HFF-Myc (cell line): ENCODE results near the gene TSPAN31.
A peak's percentile ranks its signal among the peaks of the same experiment; 100 is the strongest.

ENCODE experiments used
- DNase-seq: peaks from one replicate; pipeline ENCODE4 v3.0.0-alpha.2; 2011; ENCODE audit warnings: low read depth; ENCODE audit errors: extremely low read depth
- H3K4me3 ChIP-seq: replicated peaks from 2 replicates; pipeline ENCODE4 v1.5.1; 2011; ENCODE audit warnings: low read depth, mild to moderate bottlenecking, control low read depth, low read length
- CTCF ChIP-seq: IDR thresholded peaks from 2 replicates; pipeline ENCODE4 v1.5.1; 2012; ENCODE audit warnings: mild to moderate bottlenecking, low read depth, low read length, control low read depth; ENCODE audit errors: missing control alignments

TSPAN31 gene

GRCh38 chr12:57734591-57734990 lies 10.2 kb upstream of the TSPAN31 start:
- H3K4me3 ChIP-seq = no peak overlapping the region
- no peak for DNase-seq
- no peak for TF ChIP-seq CTCF

GRCh38 chr12:57735198-57735855 lies 9.5 kb upstream of the TSPAN31 start:
- no peak for DNase-seq
- no peak overlapping the region for H3K4me3 ChIP-seq
- no peak for TF ChIP-seq CTCF

- peak; percentile 39 for TF ChIP-seq CTCF
- peak overlapping the region; percentile 27 for H3K4me3 ChIP-seq
- DNase-seq = no peak
Observed at GRCh38 chr12:57735952-57736740, 8.7 kb upstream of the TSPAN31 start.

GRCh38 chr12:57736741-57737466 lies 7.9 kb upstream of the TSPAN31 start:
- H3K4me3 ChIP-seq = no peak overlapping the region; the same call in 1 of the 2 replicates

GRCh38 chr12:57737467-57738460 lies 7.1 kb upstream of the TSPAN31 start:
- no peak for DNase-seq
- H3K4me3 ChIP-seq = peak overlapping the region; percentile 26

More at GRCh38 chr12:57736741-57737466, 7.9 kb upstream of the TSPAN31 start:
- TF ChIP-seq CTCF = no peak
- no peak for DNase-seq

More at GRCh38 chr12:57737467-57738460, 7.1 kb upstream of the TSPAN31 start:
- TF ChIP-seq CTCF = no peak
